Body of pancreas (tissue), 4 donors: ENCODE results near the gene LCN12. TPM values are rescaled to one million over a fixed set of nuclear protein-coding genes. Genes with fewer than 3 reads are reported as not detected.

ENCODE experiments used
- ATAC-seq: fragments of 150-250 bp; one replicate; pipeline ENCODE4 v1.9.1; 2016
- DNase-seq, 4 donors: peaks; one replicate each; pipeline ENCODE4 v3.0.0-alpha.2; 2019
- H3K27ac ChIP-seq, 4 donors: fragments of 200-600 bp; sonication (generic); 1 replicate in 3 of 4; 2 replicates in 1 of 4; pipeline versions ENCODE4 v1.5.1 to v1.6.1; 2016 to 2019; ENCODE audit warnings: mild to moderate bottlenecking in 1 of 4, mixed read lengths in 1 of 4, moderate library complexity in 1 of 4
- H3K27me3 ChIP-seq, 2 donors: fragments of 200-600 bp; sonication (generic); one replicate each; pipeline ENCODE4 v1.6.0; 2016; ENCODE audit warnings: mild to moderate bottlenecking in 1 of 2
- H3K36me3 ChIP-seq, 2 donors: fragments of 200-600 bp; sonication (generic); replicated peaks in 1 of 2; 2 replicates each; pipeline ENCODE4 v1.5.1; 2016; ENCODE audit warnings: low read depth in 2 of 2; ENCODE audit not compliant: insufficient read depth in 1 of 2
- H3K4me1 ChIP-seq: fragments of 200-600 bp; sonication (generic); one replicate; pipeline ENCODE4 v1.6.0; 2016
- H3K4me3 ChIP-seq, 2 donors: fragments of 200-600 bp; sonication (generic); 1 replicate in 1 of 2; 2 replicates in 1 of 2; pipeline ENCODE4 v1.5.1; 2016 to 2019
- H3K9me3 ChIP-seq, 3 donors: fragments of 200-600 bp; sonication (generic); 1 replicate in 2 of 3; 2 replicates in 1 of 3; pipeline ENCODE4 v1.5.1; 2016
- POLR2A ChIP-seq, 3 donors: fragments of 450-650 bp; IDR thresholded peaks; one replicate each; pipeline ENCODE4 v1.6.1; 2016; ENCODE audit warnings: antibody characterized with exemption in 3 of 3, mild to moderate bottlenecking in 2 of 3
- WGBS, 2 donors: methylation state at CpG; one replicate each; pipeline ENCODE4 v1.1.5; 2017; 5-methylcytosine and 5-hydroxymethylcytosine counted together
- intact Hi-C: fragments of 100-400 bp; cut with DNase I; formaldehyde crosslinking; loops from one replicate; pipeline ENCODE4 v1.15.1; 2023
- total RNA-seq, 2 donors: library from RNA; depleted of rRNA; stranded (reverse); fragments of >200 nt; gene quantifications; one replicate each; pipeline ENCODE4 v1.1.0, GENCODE V29; 2016
- TF ChIP-seq, protein P1 (sequence below), 7 experiments: fragments of 450-650 bp in 4 of 7; fragments of 200-600 bp in 3 of 7; sonication (generic) in 3 of 7; IDR thresholded peaks; one replicate each; pipeline ENCODE4 v1.5.1; 2016 to 2019; ENCODE audit warnings: antibody characterized with exemption in 7 of 7

Gene LCN12
- total RNA-seq, 2 donors from 2014 or later: 1.3 to 4.9 TPM

DNA sequence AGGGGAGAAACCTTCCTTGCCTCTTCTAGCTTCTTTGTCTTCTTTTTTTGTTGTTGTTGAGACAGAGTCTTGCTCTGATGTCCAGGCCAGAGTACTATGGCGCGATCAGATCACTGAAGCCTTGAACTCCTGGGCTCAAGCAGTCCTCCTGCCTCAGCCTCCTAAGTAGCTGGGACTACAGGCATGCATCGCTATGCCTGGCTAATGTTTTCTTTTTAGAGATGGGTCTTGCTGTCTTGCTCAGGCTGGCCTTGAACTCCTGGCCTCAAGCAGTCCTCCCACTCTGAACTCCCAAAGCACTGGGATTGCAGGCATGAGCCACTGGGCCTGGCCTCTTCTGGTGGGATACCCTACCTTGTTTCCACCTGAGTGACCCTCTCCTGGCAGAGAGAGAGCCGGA is 36.8 kb downstream of the LCN12 start:
- no peak overlapping the region for H3K4me3 ChIP-seq
- no peak for DNase-seq
- no peak overlapping the region for H3K27ac ChIP-seq
- H3K36me3 ChIP-seq: no peaks in the 10 kb centered on the region
- 91 to 97% methylated on average over 4 of the region's 4 CpGs for WGBS, 2 donors
- H3K9me3 ChIP-seq: no peaks in the 10 kb centered on the region
- intact Hi-C loops: no loop called here
- no peak for ATAC-seq
- H3K4me1 ChIP-seq: peaks cover 24% of the 10 kb centered on the region
- peaks cover 0 to 5% of the 10 kb centered on the region in 2 donors for H3K27me3 ChIP-seq
- TF ChIP-seq, protein P1, sequence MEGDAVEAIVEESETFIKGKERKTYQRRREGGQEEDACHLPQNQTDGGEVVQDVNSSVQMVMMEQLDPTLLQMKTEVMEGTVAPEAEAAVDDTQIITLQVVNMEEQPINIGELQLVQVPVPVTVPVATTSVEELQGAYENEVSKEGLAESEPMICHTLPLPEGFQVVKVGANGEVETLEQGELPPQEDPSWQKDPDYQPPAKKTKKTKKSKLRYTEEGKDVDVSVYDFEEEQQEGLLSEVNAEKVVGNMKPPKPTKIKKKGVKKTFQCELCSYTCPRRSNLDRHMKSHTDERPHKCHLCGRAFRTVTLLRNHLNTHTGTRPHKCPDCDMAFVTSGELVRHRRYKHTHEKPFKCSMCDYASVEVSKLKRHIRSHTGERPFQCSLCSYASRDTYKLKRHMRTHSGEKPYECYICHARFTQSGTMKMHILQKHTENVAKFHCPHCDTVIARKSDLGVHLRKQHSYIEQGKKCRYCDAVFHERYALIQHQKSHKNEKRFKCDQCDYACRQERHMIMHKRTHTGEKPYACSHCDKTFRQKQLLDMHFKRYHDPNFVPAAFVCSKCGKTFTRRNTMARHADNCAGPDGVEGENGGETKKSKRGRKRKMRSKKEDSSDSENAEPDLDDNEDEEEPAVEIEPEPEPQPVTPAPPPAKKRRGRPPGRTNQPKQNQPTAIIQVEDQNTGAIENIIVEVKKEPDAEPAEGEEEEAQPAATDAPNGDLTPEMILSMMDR (IDR thresholded peaks at IDR 0.05): no peak
- TF ChIP-seq POLR2A (IDR thresholded peaks at IDR 0.05): no peak

DNA sequence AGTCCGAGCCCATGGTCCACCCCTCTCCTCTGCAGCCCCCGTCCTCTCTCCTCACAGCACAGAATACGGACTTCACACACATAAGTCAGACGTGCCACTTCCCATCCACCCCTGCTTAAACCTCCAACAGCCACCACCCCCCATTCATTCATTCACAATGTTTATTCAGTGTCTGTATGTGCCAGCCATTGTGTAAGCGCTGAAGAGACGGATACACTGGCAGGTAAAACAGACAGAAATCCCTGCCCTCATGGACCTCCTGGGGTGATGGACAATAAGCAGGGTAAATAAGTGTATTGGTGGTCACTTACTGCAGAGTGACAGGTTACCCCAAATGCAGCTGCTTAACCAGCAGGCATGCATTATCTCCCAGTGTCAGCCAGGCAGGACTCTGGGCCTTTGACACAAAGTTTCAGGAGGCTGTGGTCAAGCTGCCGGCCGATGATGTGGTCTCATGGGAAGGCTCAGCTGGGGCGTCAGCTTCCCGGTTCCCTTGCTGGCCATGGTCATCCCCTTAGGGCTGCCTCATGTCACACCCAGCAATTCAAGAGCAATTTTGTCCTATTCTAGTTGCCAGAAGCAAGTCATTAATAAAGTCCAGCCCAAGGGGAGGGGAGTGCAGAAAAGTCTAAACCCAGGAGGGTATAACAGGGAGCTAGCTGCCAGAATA is 38.3 kb downstream of the LCN12 start:
- WGBS, 2 donors: 76 to 85% methylated on average over 8 to 10 of the region's 10 CpGs
- peak overlapping the region in 1 of 4 donors; percentile 78 for H3K27ac ChIP-seq
- ATAC-seq (no peak), DNase-seq (no peak)
- TF ChIP-seq POLR2A (IDR thresholded peaks at IDR 0.05): no peak
- TF ChIP-seq, protein P1 (IDR thresholded peaks at IDR 0.05): no peak
- H3K4me3 ChIP-seq: no peak overlapping the region
- H3K9me3 ChIP-seq: no peaks in the 10 kb centered on the region
- H3K36me3 ChIP-seq: no peaks in the 10 kb centered on the region
- intact Hi-C loops: no loop called here
- peaks cover 22% of the 10 kb centered on the region for H3K4me1 ChIP-seq
- no peaks in the 10 kb centered on the region for H3K27me3 ChIP-seq

DNA sequence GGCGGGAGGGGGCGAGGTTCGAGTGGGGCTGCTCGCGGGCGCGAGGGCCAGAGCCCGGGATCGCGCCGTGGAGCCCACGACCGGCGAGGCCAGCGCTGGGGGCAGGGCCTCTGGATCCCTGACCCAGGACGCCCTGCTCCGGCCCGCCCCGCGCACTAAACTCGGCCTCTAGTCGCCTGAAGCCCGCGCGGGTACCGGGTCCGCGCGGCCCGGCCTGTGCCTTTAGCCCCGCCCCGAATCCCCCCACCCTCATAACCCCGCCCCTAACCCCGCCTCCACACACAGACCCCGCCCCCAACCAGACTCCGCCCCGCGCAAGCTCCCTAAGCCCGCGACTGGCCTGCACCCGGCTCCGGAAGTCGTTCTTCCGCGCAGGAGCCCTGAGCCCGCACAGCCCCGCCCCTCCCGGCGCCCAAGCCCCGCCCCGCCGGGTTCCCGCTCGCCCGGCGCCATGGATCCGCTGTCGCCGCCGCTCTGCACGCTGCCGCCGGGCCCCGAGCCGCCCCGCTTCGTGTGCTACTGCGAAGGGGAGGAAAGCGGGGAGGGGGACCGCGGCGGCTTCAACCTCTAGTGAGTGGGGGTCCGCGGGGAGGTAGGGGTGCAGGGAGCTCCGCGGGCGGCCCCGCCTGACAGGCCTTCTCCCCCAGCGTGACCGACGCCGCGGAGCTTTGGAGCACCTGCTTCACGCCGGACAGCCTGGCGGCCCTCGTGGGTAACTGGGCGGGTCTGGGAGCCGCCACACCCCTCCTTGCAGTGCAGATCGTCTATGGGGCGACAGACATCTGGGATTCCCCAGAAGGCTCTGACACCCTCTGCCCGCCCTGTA is 40.1 kb downstream of the LCN12 start, which contains the start of gene PAXX:
TSS of gene PAXX (plus strand) at position 430 of the 826 bp plus-strand sequence. CDS start at position 452, 22 bp downstream.
- Histone ChIP-seq H3K4me1 (peaks cover 35% of the 10 kb centered on the region), H3K27me3 (no peaks in the 10 kb centered on the region), H3K9me3 (no peaks in the 10 kb centered on the region), H3K27ac (peak within 1 kb of the TSS; percentile 54 to 86 (median 66)), H3K4me3 (peak within 1 kb of the TSS; percentile 54 to 82), H3K36me3 (no peaks in the 10 kb centered on the region)
- 0 to 2% methylated on average over 12 to 49 of the region's 92 CpGs for WGBS, 2 donors
- DNase-seq (peak; percentile 95 to 96 (median 95)), ATAC-seq (peak; percentile 96)
- intact Hi-C loops: no loop called here
- TF ChIP-seq, protein P1 (IDR thresholded peaks at IDR 0.05): peak in 2 of 7 experiments; percentile 5 to 6
- TF ChIP-seq POLR2A (IDR thresholded peaks at IDR 0.05): peak in 1 of 3 donors; percentile 41

DNA sequence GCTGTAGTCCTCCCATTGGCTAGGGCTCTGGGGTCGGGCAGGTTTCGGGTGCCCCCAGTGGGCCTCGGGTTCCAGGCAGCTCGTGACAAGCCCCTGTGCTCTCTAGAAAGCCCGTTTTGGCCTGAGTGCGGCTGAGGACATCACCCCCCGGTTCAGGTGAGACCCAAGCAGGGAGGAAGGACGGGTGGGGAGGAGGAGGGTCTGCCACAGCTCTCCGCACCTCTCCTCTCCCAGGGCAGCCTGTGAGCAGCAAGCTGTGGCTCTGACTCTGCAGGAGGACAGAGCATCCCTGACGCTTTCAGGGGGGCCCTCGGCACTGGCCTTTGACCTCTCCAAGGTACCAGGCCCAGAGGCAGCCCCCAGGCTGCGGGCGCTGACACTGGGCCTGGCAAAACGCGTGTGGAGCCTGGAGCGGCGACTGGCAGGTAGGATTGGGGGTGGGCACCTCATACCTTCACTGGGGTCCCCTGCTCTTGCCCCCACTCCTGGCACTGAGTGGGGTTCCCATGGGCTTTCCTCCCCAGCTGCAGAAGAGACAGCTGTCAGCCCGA is 40.8 kb downstream of the LCN12 start:
- Histone ChIP-seq H3K9me3 (no peaks in the 10 kb centered on the region), H3K4me1 (peaks cover 35% of the 10 kb centered on the region), H3K4me3 (peak overlapping the region; percentile 54 to 82), H3K27me3 (no peaks in the 10 kb centered on the region), H3K27ac (peak overlapping the region in 3 of 4 donors; percentile 54 to 86 (median 78)), H3K36me3 (no peaks in the 10 kb centered on the region)
- DNase-seq (no peak), ATAC-seq (no peak)
- intact Hi-C loops: no loop called here
- WGBS, 2 donors: 31 to 76% methylated on average over 3 to 18 of the region's 18 CpGs
- TF ChIP-seq, protein P1 (IDR thresholded peaks at IDR 0.05): no peak
- no peak for TF ChIP-seq POLR2A (IDR thresholded peaks at IDR 0.05)
